ENCODE data around the gene FBXO36. TPM values are rescaled to one million over a fixed set of nuclear protein-coding genes. Genes with fewer than 3 reads are reported as not detected.

Gene FBXO36
- polyA plus RNA-seq, 1 experiment: 2.0 TPM

DNA sequence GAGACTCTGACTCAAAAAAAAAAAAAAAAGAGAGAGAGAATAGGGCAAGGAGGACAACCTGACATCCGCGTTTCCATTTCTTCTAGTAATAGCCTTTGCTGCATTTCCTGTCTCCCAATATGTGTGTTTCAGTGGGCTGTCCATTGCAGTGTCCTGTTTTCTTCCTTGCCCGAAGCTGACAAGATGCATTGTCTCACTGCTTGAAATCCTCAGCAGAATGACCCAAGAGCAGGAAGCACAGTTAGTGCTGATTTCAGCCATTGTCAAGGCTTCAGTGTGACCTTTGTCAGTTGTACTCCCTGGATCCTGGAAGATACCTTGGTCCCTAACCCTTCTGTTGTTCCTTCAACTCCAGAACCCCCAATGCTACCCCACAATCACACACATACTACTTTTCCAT lies 75.3 kb downstream of the FBXO36 start:
- ChIA-PET CTCF (no interaction called here), POLR2A (no interaction called here)
- Histone ChIP-seq H3K4me3 (ENCODE audit: low read depth, low read length) (no peak overlapping the region), H3K27ac (ENCODE audit: low read depth, low read length) (no peak overlapping the region), H3K9me3 (ENCODE audit: control insufficient read depth, insufficient read depth, low read length) (no peaks in the 10 kb centered on the region), H3K27me3 (ENCODE audit: control insufficient read depth, insufficient read depth, low read length) (no peaks in the 10 kb centered on the region)
- TF ChIP-seq, protein P1, sequence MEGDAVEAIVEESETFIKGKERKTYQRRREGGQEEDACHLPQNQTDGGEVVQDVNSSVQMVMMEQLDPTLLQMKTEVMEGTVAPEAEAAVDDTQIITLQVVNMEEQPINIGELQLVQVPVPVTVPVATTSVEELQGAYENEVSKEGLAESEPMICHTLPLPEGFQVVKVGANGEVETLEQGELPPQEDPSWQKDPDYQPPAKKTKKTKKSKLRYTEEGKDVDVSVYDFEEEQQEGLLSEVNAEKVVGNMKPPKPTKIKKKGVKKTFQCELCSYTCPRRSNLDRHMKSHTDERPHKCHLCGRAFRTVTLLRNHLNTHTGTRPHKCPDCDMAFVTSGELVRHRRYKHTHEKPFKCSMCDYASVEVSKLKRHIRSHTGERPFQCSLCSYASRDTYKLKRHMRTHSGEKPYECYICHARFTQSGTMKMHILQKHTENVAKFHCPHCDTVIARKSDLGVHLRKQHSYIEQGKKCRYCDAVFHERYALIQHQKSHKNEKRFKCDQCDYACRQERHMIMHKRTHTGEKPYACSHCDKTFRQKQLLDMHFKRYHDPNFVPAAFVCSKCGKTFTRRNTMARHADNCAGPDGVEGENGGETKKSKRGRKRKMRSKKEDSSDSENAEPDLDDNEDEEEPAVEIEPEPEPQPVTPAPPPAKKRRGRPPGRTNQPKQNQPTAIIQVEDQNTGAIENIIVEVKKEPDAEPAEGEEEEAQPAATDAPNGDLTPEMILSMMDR (IDR thresholded peaks at IDR 0.05; ENCODE audit: low read depth, low read length): no peak
- no peak for DNase-seq (ENCODE audit: low read depth, low spot score)

DNA sequence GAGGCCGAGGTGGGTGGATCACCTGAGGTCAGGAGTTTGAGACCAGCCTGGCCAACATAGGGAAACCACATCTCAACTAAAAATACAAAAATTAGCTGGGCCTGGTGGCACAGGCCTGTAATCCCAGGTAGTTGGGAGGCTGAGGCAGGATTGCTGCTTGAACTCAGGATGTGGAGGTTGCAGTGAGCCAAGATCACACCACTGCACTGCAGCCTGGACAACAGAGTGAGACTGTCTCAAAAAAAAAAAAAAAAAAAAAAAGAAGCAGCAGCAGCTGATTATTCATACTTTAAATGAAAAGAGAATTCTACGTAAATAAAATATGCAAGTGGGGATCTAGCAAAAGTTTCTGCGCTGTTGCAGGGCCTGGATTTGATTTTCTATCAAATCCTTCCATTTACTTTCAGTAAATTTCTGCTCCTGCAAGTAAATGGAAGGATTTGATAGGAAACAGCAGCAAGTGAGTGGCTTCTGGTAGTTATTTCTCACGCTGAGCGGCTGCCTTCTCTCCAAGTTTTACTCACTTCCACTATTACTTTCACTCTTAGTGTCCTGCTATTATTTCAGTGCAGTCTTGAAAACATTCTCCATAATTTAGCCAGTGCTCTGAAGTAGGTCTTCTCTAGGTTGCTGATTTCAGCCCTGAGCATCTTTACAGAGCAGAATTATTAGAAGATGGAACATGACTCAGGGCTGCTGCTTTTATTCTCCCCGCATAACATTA lies 78.0 kb downstream of the FBXO36 start:
- Histone ChIP-seq H3K4me3 (ENCODE audit: low read depth, low read length) (no peak overlapping the region), H3K27me3 (ENCODE audit: control insufficient read depth, insufficient read depth, low read length) (no peaks in the 10 kb centered on the region), H3K27ac (ENCODE audit: low read depth, low read length) (no peak overlapping the region), H3K9me3 (ENCODE audit: control insufficient read depth, insufficient read depth, low read length) (no peaks in the 10 kb centered on the region)
- POLR2A ChIA-PET: no interaction called here
- no peak for DNase-seq (ENCODE audit: low read depth, low spot score)
- TF ChIP-seq, protein P1 (IDR thresholded peaks at IDR 0.05; ENCODE audit: low read depth, low read length): no peak
- CTCF ChIA-PET: interaction anchor here (0.6 to 2.0 kb wide), 3 partner anchors 8 to 160 kb away, joined by 4 to 5 read pairs (median 5); no protein-coding TSS in a partner anchor

DNA sequence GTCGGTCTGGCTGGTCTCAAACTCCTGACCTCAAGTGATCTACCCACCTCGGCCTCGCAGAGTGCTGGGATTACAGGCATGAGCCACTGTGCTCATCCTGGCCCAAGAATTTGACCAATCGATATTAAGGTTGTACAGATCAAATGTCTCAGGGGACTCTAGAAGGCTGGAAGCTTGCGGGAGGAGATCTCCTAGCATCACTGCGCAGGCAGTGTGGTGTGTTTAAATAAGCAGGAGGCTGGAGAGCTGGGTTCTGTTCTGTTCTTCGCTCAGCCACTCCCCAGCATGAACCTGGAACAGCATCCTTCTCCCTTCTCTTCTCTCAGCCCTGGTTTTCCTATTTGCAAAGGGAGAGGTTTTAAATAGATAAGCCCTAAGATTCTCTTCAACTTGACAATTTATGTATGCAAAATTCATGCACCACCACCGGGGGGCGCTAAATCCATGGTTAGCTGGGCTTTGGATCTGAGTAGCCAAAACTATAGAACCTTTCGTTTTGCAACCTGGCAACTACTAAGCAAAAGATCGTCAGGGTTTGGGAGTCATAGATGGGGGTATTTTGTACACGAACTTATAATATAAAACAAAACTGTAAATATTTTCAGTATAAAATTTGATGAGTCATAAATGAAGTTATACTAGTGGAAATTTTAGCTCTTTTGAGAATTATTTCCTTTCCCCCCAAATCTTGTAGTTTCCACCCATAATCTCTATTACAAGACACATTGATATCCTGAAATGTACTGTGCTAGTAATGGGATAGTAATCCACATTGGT lies 85.8 kb downstream of the FBXO36 start:
- H3K27ac ChIP-seq (ENCODE audit: low read depth, low read length): no peak overlapping the region
- POLR2A ChIA-PET: no interaction called here
- H3K9me3 ChIP-seq (ENCODE audit: control insufficient read depth, insufficient read depth, low read length): no peaks in the 10 kb centered on the region
- no peaks in the 10 kb centered on the region for H3K27me3 ChIP-seq (ENCODE audit: control insufficient read depth, insufficient read depth, low read length)
- DNase-seq (ENCODE audit: low read depth, low spot score): peak; percentile 51
- no peak overlapping the region for H3K4me3 ChIP-seq (ENCODE audit: low read depth, low read length)
- CTCF ChIA-PET: interaction anchor here (0.6 to 8.1 kb wide), 39 partner anchors 8 to 790 kb away, joined by 3 to 149 read pairs (median 4); partner anchors contain the start of genes SLC16A14 and SP140L
- TF ChIP-seq, protein P1 (IDR thresholded peaks at IDR 0.05; ENCODE audit: low read depth, low read length): peak; percentile 87

DNA sequence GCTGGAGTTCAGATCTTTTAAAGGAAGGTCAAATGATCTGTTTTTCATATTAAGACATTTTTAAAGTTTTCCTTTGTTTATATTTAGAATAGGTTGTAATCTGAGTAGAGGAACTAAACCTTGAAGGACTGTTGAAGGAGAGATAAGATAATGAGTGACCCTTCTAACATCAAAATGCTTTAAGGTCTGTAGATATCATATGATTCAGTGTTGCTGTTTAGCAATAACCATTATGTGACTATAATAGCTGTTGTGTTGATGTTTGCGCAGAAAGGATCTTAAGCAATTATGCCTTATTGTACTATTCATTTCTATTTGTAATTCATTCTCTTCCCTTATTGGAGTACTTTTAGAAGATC lies 86.4 kb downstream of the FBXO36 start:
- Histone ChIP-seq H3K4me3 (ENCODE audit: low read depth, low read length) (no peak overlapping the region), H3K9me3 (ENCODE audit: control insufficient read depth, insufficient read depth, low read length) (no peaks in the 10 kb centered on the region), H3K27ac (ENCODE audit: low read depth, low read length) (no peak overlapping the region), H3K27me3 (ENCODE audit: control insufficient read depth, insufficient read depth, low read length) (no peaks in the 10 kb centered on the region)
- ChIA-PET POLR2A (interaction anchor here (0.6 kb wide), 1 partner anchor 427 kb away, joined by 8 read pairs; no protein-coding TSS in a partner anchor), CTCF (interaction anchor here (0.7 to 8.1 kb wide), 32 partner anchors 9 to 604 kb away, joined by 3 to 149 read pairs (median 4); partner anchors contain the start of genes SLC16A14 and SP140L)
- TF ChIP-seq, protein P1 (IDR thresholded peaks at IDR 0.05; ENCODE audit: low read depth, low read length): no peak
- no peak for DNase-seq (ENCODE audit: low read depth, low spot score)

DNA sequence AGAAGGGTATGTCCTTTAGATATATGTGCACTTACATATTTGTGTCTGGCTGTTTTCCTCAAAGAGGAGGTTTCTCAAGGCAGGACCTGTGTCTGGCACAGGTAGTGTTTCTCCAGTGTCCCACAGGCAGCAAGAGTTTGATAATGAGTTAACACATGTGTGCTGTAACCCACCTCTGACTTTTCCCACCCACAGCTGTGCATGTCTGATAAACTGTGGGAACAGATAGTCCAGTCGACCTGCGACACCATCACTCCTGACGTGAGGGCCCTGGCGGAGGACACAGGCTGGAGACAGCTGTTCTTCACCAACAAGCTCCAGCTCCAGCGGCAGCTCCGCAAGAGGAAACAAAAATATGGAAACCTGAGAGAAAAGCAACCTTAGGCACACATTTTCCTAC lies 88.2 kb downstream of the FBXO36 start:
- Histone ChIP-seq H3K9me3 (ENCODE audit: control insufficient read depth, insufficient read depth, low read length) (no peaks in the 10 kb centered on the region), H3K27ac (ENCODE audit: low read depth, low read length) (no peak overlapping the region), H3K27me3 (ENCODE audit: control insufficient read depth, insufficient read depth, low read length) (no peaks in the 10 kb centered on the region), H3K4me3 (ENCODE audit: low read depth, low read length) (no peak overlapping the region)
- DNase-seq (ENCODE audit: low read depth, low spot score): no peak
- TF ChIP-seq, protein P1 (IDR thresholded peaks at IDR 0.05; ENCODE audit: low read depth, low read length): no peak
- POLR2A ChIA-PET: no interaction called here
- CTCF ChIA-PET: interaction anchor here (1.3 to 3.2 kb wide), 2 partner anchors 57 to 149 kb away, joined by 3 to 39 read pairs; no protein-coding TSS in a partner anchor
